Adrenal gland (tissue), 12 donors: Measurements from ENCODE around the gene RIT2. TPM values are rescaled to one million over a fixed set of nuclear protein-coding genes. Genes with fewer than 3 reads are reported as not detected.
"Not testable (repeated sequence)": the region's sequence is repeated elsewhere in the genome, so short reads cannot be mapped to it uniquely, and the experiment has no call there.

ENCODE experiments used
- DNase-seq, 7 donors: peaks; one replicate each; pipeline ENCODE4 v3.0.0-alpha.2; 2019 to 2020
- H3K27ac ChIP-seq, 5 donors: fragments of 200-600 bp; sonication (generic) in 4 of 5; 1 replicate in 3 of 5; 2 replicates in 2 of 5; pipeline versions ENCODE4 v1.5.1 to v1.8.0; 2016 to 2020; ENCODE audit warnings: mild to moderate bottlenecking in 1 of 5
- H3K27me3 ChIP-seq: fragments of 200-600 bp; 2 replicates; pipeline ENCODE4 v1.8.0; 2021
- H3K36me3 ChIP-seq, 2 donors: fragments of 200-600 bp; replicated peaks in 1 of 2; 1 replicate in 1 of 2; 2 replicates in 1 of 2; pipeline versions ENCODE4 v1.5.1 to v1.8.0; 2018 to 2022
- H3K4me1 ChIP-seq, 2 donors: fragments of 200-600 bp; replicated peaks in 1 of 2; 1 replicate in 1 of 2; 2 replicates in 1 of 2; pipeline versions ENCODE4 v1.5.1 to v1.8.0; 2018 to 2021
- H3K4me3 ChIP-seq, 4 donors: fragments of 200-600 bp; sonication (generic) in 3 of 4; one replicate each; pipeline ENCODE4 v1.5.1; 2016 to 2018
- H3K9me3 ChIP-seq, 3 donors: fragments of 200-600 bp; sonication (generic) in 1 of 3; replicated peaks in 1 of 3; 1 replicate in 2 of 3; 2 replicates in 1 of 3; pipeline versions ENCODE4 v1.5.1 to v1.8.0; 2016 to 2021
- CTCF ChIP-seq, 6 experiments: fragments of 450-650 bp in 4 of 6; fragments of 200-600 bp in 2 of 6; sonication (generic) in 1 of 6; IDR thresholded peaks; 1 replicate in 5 of 6; 2 replicates in 1 of 6; pipeline versions ENCODE4 v1.5.1 to v1.8.0; 2016 to 2021; ENCODE audit warnings: antibody characterized with exemption in 6 of 6, mild to moderate bottlenecking in 2 of 6, moderate library complexity in 1 of 6
- POLR2A ChIP-seq, 2 donors: fragments of 450-650 bp; IDR thresholded peaks; one replicate each; pipeline ENCODE4 v1.6.1; 2017; ENCODE audit warnings: antibody characterized with exemption in 2 of 2, mild to moderate bottlenecking in 2 of 2, moderate library complexity in 1 of 2
- WGBS, 4 donors: extraction: QIAGEN DNeasy Blood & Tissue Kit in 2 of 4; methylation state at CpG; one replicate each; pipeline versions ENCODE4 v1.1.5 to v1.1.7; 2013 to 2017; 5-methylcytosine and 5-hydroxymethylcytosine counted together
- intact Hi-C, 2 donors: fragments of 100-400 bp; cut with DNase I; formaldehyde crosslinking; loops; one replicate each; pipeline versions ENCODE4 v1.14.1 to v1.15.0; 2022 to 2023
- polyA plus RNA-seq, 3 donors: library from polyadenylated mRNA; stranded (reverse); fragments of 200-250 nt in 2 of 3; fragments of 350-450 nt in 1 of 3; fragmentation: Illumina TruSeq in 1 of 3; extraction: RNeasy Lipid Tissue Mini Kit (QIAGEN cat#74804) in 1 of 3; gene quantifications; one replicate each; pipeline ENCODE4 v1.2.3, GENCODE V29; 2013 to 2014
- total RNA-seq, 9 donors: library from RNA; depleted of rRNA in 4 of 9; stranded (reverse); fragments of >200 nt in 4 of 9; fragments of 120-200 nt in 1 of 9; fragmentation: NEBNext Ultra II Directional in 1 of 9; extraction: Animal tissue kit (Norgen Biotek cat#: 25700) in 1 of 9; gene quantifications; one replicate each; pipeline versions ENCODE4 v1.1.0 to v1.2.4, GENCODE V29; 2013 to 2023
- donor health status: healthy with polysubstance abuse.
- donor health status: Bipolar disorder and iron deficiency.
- donor health status: DM: yes; HTN: yes; CAD: no.
- donor health status: DM: no; HTN: no; CAD: no.
- donor health status: DM: no; HTN: no; CAD: no.
- donor health status: DM: yes; HTN: yes; CAD: no.

RIT2 gene
- total and polyA plus RNA-seq, 12 donors: 0.20 to 0.99 (median 0.28) TPM; not detected in 7

- no peak for TF ChIP-seq CTCF (IDR thresholded peaks at IDR 0.05)
- no peak for TF ChIP-seq POLR2A (IDR thresholded peaks at IDR 0.05)
- no peaks in the 10 kb centered on the region for H3K9me3 ChIP-seq
- no peak overlapping the region for H3K27ac ChIP-seq
- no peak overlapping the region for H3K4me3 ChIP-seq
- no peak for DNase-seq
- H3K36me3 ChIP-seq: no peaks in the 10 kb centered on the region
- H3K4me1 ChIP-seq: no peaks in the 10 kb centered on the region
- H3K27me3 ChIP-seq: no peaks in the 10 kb centered on the region
- intact Hi-C loops: no loop called here
These were observed 372.5 kb downstream of the RIT2 start for GRCh38 chr18:42742969-42743368.

- no peak overlapping the region for H3K27ac ChIP-seq
- no peaks in the 10 kb centered on the region for H3K36me3 ChIP-seq
- no peak overlapping the region for H3K4me3 ChIP-seq
- intact Hi-C loops: no loop called here
- no peaks in the 10 kb centered on the region for H3K9me3 ChIP-seq
- no peaks in the 10 kb centered on the region for H3K27me3 ChIP-seq
- DNase-seq: no peak
- TF ChIP-seq POLR2A (IDR thresholded peaks at IDR 0.05) (no peak), CTCF (IDR thresholded peaks at IDR 0.05) (no peak)
- no peaks in the 10 kb centered on the region for H3K4me1 ChIP-seq
These were observed 373.0 kb downstream of the RIT2 start for GRCh38 chr18:42742474-42742873.

- 76 to 83% (median 80%) methylated on average over 12 of the region's 12 CpGs for WGBS, 4 donors
- intact Hi-C loops, H3K4me1 ChIP-seq, DNase-seq, H3K9me3 ChIP-seq, H3K27ac ChIP-seq, H3K27me3 ChIP-seq, H3K4me3 ChIP-seq, H3K36me3 ChIP-seq: not testable (repeated sequence)
These were observed 373.6 kb downstream of the RIT2 start for GRCh38 chr18:42741805-42742347.

- WGBS, 4 donors: 59 to 81% (median 68%) methylated on average over 2 of the region's 2 CpGs
- DNase-seq, H3K27me3 ChIP-seq, H3K36me3 ChIP-seq, intact Hi-C loops, H3K27ac ChIP-seq, H3K4me3 ChIP-seq, H3K4me1 ChIP-seq, H3K9me3 ChIP-seq: not testable (repeated sequence)
These were observed 374.2 kb downstream of the RIT2 start for GRCh38 chr18:42741299-42741698.

- no peaks in the 10 kb centered on the region for H3K4me1 ChIP-seq
- no peaks in the 10 kb centered on the region for H3K27me3 ChIP-seq
- H3K27ac ChIP-seq: no peak overlapping the region
- no peak overlapping the region for H3K4me3 ChIP-seq
- H3K9me3 ChIP-seq: no peaks in the 10 kb centered on the region
- no peaks in the 10 kb centered on the region for H3K36me3 ChIP-seq
- intact Hi-C loops: no loop called here
- TF ChIP-seq POLR2A (IDR thresholded peaks at IDR 0.05): no peak
- TF ChIP-seq CTCF (IDR thresholded peaks at IDR 0.05): no peak
- 41 to 59% (median 51%) methylated on average over 1 of the region's 1 CpG for WGBS, 4 donors
- no peak for DNase-seq
These were observed 379.4 kb downstream of the RIT2 start for GRCh38 chr18:42736074-42736473.
